IPS DF 6.9 (cell line): ENCODE measurements around the gene SATB1.

Experiments
- DNase-seq: peaks from one replicate; pipeline ENCODE4 v3.0.0-alpha.2; 2013; ENCODE audit warnings: low read depth, low spot score
- H3K27ac ChIP-seq: one replicate; pipeline ENCODE4 v1.5.1; 2013; ENCODE audit warnings: low read length, control low read depth
- H3K27me3 ChIP-seq: 2 replicates; pipeline ENCODE4 v1.6.1; 2013; ENCODE audit warnings: mild to moderate bottlenecking, low read length; ENCODE audit not compliant: control insufficient read depth, insufficient read depth
- H3K36me3 ChIP-seq: 2 replicates; pipeline ENCODE4 v1.6.1; 2013; ENCODE audit warnings: low read length; ENCODE audit not compliant: control insufficient read depth, insufficient read depth
- H3K4me1 ChIP-seq: 2 replicates; pipeline ENCODE4 v1.6.1; 2013; ENCODE audit warnings: low read length; ENCODE audit not compliant: control insufficient read depth, insufficient read depth
- H3K4me3 ChIP-seq: 2 replicates; pipeline ENCODE4 v1.5.1; 2013; ENCODE audit warnings: mild to moderate bottlenecking, low read length
- H3K9me3 ChIP-seq: 2 replicates; pipeline ENCODE4 v1.6.1; 2013; ENCODE audit warnings: low read length, inconsistent platforms; ENCODE audit not compliant: control insufficient read depth, insufficient read depth
- WGBS: extraction: QIAGEN DNeasy Blood & Tissue Kit; methylation state at CpG from one replicate; pipeline ENCODE4 v1.1.7; 2013; ENCODE audit warnings: mixed read lengths, missing lambda C conversion rate; ENCODE audit not compliant: insufficient read length, insufficient coverage; 5-methylcytosine and 5-hydroxymethylcytosine counted together

The SATB1 gene

GRCh38 chr3:18382760-18383369 lies 42.3 kb downstream of the SATB1 start:
- no peak overlapping the region for H3K4me3 ChIP-seq
- no peak for DNase-seq
- H3K9me3 ChIP-seq, result no peaks in the 10 kb centered on the region
- H3K4me1 ChIP-seq, result no peaks in the 10 kb centered on the region
- H3K27ac ChIP-seq, result no peak overlapping the region
- H3K27me3 ChIP-seq, result no peaks in the 10 kb centered on the region
- no peaks in the 10 kb centered on the region for H3K36me3 ChIP-seq

DNA sequence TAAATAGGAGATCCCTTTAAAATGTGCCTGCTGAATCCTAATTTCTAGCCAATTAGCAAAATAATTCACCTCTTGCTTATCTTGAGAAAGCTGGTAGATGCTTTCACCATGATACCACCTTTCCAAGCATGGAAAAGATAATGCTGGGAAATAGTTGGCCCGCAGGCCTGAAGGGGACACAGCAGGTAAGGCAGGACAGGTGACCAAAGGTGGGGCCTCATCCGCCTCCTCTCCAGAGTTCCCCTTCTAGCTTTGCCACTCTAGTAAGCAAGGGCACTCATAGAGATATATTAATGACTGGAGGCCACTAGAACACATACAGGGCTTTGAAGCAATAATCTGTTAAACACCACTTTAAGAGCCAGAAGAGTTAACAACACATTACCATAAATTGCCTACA lies 45.5 kb downstream of the SATB1 start:
- WGBS, result no CpG with 5 or more reads among the region's 2 CpGs

DNA sequence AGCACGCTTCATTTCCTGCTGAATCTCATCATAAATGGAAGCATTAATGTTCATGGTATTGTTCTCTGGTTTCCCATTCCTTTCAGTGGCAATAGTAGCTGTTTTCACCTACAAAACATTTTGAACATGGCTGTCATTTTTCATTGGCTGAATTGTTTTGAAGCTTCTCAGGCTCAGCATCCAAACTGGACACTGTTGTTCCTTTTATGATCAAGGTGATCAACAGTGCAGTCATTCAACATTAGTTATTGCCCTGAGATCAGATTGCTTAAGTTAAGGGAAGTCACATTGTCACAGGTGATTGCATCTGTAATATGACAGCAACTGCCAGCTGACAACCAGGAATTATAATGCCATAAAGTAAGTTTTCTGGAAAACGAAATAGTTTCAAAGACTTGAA lies 46.9 kb downstream of the SATB1 start:
- H3K27ac ChIP-seq, result no peak overlapping the region
- H3K36me3 ChIP-seq, result no peaks in the 10 kb centered on the region
- no peak overlapping the region for H3K4me3 ChIP-seq
- no CpG with 5 or more reads among the region's 2 CpGs for WGBS
- H3K9me3 ChIP-seq, result no peaks in the 10 kb centered on the region
- peaks cover 2% of the 10 kb centered on the region; the same call in 1 of the 2 replicates for H3K4me1 ChIP-seq
- H3K27me3 ChIP-seq, result no peaks in the 10 kb centered on the region
- no peak for DNase-seq

More for the DNA sequence above, 45.5 kb downstream of the SATB1 start:
- no peak for DNase-seq
- Histone ChIP-seq H3K4me3 (no peak overlapping the region), H3K36me3 (no peaks in the 10 kb centered on the region), H3K27ac (no peak overlapping the region), H3K4me1 (no peaks in the 10 kb centered on the region), H3K9me3 (no peaks in the 10 kb centered on the region), H3K27me3 (no peaks in the 10 kb centered on the region)

- Histone ChIP-seq H3K4me1 (peaks cover 3% of the 10 kb centered on the region; the same call in 1 of the 2 replicates), H3K9me3 (no peaks in the 10 kb centered on the region), H3K4me3 (no peak overlapping the region), H3K27me3 (no peaks in the 10 kb centered on the region), H3K36me3 (no peaks in the 10 kb centered on the region; the same call in 1 of the 2 replicates), H3K27ac (no peak overlapping the region)
- DNase-seq, result no peak
- WGBS, result no CpG with 5 or more reads among the region's 3 CpGs
Observed at GRCh38 chr3:18376682-18377081, 48.5 kb downstream of the SATB1 start.

DNA sequence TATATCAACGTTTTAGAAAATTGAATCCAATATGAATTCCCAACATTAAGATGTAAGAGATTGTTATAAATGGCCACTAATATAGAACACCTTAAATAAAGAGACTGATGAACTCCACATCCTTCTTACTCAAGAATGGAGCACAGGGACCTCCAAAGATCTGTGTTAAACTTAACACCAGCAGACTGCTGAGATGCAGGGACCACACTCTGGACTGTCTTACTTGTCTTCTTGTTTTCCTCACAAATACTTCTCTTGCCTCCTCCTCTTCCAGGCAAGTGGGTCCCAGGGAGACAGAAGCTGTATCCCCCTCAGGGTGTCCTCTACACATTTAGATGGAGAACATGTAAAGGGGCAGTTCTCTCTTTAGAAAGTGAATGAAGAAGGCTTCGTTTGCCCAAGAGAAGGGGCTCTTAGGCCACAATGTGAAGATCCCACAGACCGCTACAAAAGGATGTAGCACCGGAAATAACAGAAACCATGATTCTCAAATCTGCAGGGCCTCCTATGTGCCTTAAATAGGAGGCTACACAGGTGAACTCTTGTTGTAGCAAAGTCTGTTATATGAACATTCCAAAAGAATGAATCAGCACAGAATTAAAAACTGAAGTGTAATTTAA lies 52.2 kb downstream of the SATB1 start:
- H3K27ac ChIP-seq, result no peak overlapping the region
- no peak overlapping the region for H3K4me3 ChIP-seq
- no peaks in the 10 kb centered on the region; the same call in 1 of the 2 replicates for H3K36me3 ChIP-seq
- no peaks in the 10 kb centered on the region for H3K9me3 ChIP-seq
- no peaks in the 10 kb centered on the region for H3K27me3 ChIP-seq
- DNase-seq, result no peak
- WGBS, result no CpG with 5 or more reads among the region's 4 CpGs
- peaks cover 3% of the 10 kb centered on the region; the same call in 1 of the 2 replicates for H3K4me1 ChIP-seq

- H3K9me3 ChIP-seq, result no peaks in the 10 kb centered on the region
- H3K36me3 ChIP-seq, result no peaks in the 10 kb centered on the region; the same call in 1 of the 2 replicates
- H3K4me1 ChIP-seq, result peaks cover 3% of the 10 kb centered on the region; the same call in 1 of the 2 replicates
- H3K4me3 ChIP-seq, result no peak overlapping the region
- no peak for DNase-seq
- no CpG with 5 or more reads among the region's 7 CpGs for WGBS
- H3K27me3 ChIP-seq, result no peaks in the 10 kb centered on the region
- H3K27ac ChIP-seq, result no peak overlapping the region
Observed at GRCh38 chr3:18370672-18371071, 54.5 kb downstream of the SATB1 start.

DNA sequence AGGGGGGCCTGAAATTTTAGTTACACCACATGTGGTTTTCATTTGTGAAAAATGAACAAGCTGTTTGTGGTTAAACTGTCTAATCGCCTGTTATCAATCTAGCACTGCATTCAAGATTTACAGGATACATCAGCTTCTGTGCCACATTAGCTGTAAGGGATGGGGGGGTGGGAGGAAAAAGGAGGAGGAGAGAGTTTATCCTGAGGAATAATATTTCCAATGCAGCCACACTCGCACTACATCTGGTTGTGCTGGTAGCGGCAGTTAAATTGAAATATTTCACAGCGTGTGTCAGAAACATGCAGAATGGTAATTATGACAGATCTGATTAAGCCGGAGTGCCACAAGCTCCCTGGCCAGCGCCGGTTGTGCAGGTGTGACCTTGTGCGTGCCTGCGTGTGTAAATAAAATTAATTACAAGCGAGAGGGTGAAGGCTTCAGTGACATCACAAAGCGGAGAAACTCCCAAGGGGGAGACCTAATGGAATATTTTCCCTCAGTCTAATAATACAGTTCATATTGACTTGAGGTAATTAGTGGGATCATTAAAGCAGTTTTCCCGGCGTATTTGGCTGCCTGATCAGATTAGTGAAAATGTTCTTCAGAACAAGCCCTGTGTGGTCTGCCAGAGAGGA lies 55.5 kb downstream of the SATB1 start:
- no peak overlapping the region for H3K4me3 ChIP-seq
- H3K9me3 ChIP-seq, result no peaks in the 10 kb centered on the region
- H3K27ac ChIP-seq, result no peak overlapping the region
- DNase-seq, result no peak
- H3K27me3 ChIP-seq, result no peaks in the 10 kb centered on the region
- H3K36me3 ChIP-seq, result no peaks in the 10 kb centered on the region; the same call in 1 of the 2 replicates
- H3K4me1 ChIP-seq, result peaks cover 3% of the 10 kb centered on the region; the same call in 1 of the 2 replicates
- WGBS, result no CpG with 5 or more reads among the region's 13 CpGs

DNA sequence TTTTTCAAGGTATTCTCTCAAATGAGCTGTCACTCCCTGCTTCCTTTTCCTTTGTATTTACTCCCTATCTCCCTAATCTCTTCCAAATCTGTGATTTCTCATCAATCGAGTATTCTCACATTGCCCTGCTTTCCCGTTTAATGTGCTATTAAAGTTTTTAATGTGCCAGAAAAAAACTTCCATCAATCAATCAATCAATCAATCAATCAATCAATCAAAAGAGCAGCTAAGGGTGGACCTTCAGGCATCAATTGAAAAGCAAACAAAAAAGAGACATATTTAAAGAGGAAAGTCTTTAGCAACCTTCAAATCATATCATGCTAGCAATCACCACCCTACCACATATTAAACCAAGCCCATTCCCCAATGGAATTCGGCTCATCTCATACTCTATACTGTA lies 58.9 kb downstream of the SATB1 start:
- WGBS, result no CpG with 5 or more reads among the region's 3 CpGs
- no peaks in the 10 kb centered on the region for H3K36me3 ChIP-seq
- H3K27me3 ChIP-seq, result no peaks in the 10 kb centered on the region
- no peak for DNase-seq
- H3K27ac ChIP-seq, result no peak overlapping the region
- H3K4me1 ChIP-seq, result no peaks in the 10 kb centered on the region; the same call in 1 of the 2 replicates
- no peaks in the 10 kb centered on the region for H3K9me3 ChIP-seq
- no peak overlapping the region for H3K4me3 ChIP-seq

- DNase-seq, result no peak
- H3K27ac ChIP-seq, result no peak overlapping the region
- no peaks in the 10 kb centered on the region for H3K9me3 ChIP-seq
- H3K4me1 ChIP-seq, result no peaks in the 10 kb centered on the region; the same call in 1 of the 2 replicates
- no peaks in the 10 kb centered on the region for H3K27me3 ChIP-seq
- no peak overlapping the region for H3K4me3 ChIP-seq
- H3K36me3 ChIP-seq, result no peaks in the 10 kb centered on the region
- no CpG with 5 or more reads among the region's 2 CpGs for WGBS
Observed at GRCh38 chr3:18363338-18363737, 61.8 kb downstream of the SATB1 start.

DNA sequence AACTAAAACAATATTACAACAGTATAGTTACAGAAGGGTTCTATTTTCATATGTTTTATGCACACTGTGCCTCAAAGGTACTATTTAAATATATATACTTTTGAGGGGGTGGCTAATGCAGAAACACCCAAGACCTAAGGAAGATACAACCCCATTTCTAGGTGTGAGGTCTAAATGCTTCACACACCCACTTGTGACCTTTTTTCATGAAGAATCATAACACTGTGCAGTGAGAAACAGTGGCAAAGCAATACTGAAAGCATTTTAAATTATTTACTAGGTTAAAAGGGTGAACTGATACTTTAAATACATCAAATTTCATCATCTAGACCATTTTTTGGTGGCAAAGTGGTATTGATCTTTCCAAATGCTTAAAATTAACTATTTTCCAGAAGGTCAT lies 67.4 kb downstream of the SATB1 start:
- no peaks in the 10 kb centered on the region for H3K36me3 ChIP-seq
- DNase-seq, result no peak
- H3K9me3 ChIP-seq, result no peaks in the 10 kb centered on the region

More for the DNA sequence above, 67.4 kb downstream of the SATB1 start:
- no peak overlapping the region for H3K27ac ChIP-seq
- H3K4me1 ChIP-seq, result no peaks in the 10 kb centered on the region
- H3K4me3 ChIP-seq, result no peak overlapping the region
- no peaks in the 10 kb centered on the region for H3K27me3 ChIP-seq
